ENCODE measurements around the gene LRMDA. TPM values are rescaled to one million over a fixed set of nuclear protein-coding genes. Genes with fewer than 3 reads are reported as not detected.

LRMDA gene
- total RNA-seq, 4 donors from 2014 or later, result 7.3 to 20.1 (median 8.4) TPM

DNA sequence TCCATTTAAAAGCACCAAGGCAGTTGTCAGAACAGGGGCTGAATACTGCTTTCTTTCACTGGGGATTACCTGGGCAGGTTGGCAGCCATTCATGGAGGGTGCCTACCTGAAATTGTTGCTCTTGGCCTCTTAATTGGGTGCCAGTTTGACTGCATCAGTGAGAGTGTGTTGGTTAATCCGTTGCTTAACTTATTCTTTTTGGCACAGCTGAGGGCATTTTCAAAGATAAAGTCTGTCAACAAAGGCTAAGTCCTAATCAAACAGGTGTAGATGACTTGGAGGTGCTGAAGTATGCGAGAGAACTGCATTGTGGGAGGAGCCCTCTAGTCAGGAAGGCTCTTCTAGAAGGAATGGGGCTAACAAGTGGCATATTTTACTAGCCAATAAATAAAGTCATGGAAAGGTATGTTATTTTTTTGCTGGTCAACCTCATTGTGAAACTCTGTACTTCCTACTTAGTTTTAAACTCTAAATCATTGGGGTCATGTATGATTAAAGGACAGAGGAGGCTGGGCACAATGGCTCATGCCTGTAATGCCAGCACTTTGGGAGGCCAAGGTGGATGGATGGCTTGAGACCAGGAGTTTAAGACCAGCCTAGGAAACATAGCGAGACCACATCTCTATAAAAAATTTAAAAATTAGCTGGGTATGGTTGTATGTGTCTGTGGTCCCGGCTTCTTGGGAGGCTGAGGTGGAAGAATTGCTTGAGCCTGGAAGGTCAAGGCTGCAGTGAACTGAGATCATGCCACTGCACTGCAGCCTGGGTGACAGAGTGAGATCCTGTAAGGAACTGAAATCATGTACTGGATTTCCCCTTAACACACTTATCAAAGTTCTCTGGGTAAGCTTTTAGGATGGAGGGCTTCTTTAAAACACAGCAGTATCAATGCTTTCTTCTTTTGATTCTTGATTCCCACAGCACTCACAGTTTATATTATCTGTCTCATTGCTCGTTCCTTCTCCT is 134.1 kb downstream of the LRMDA start:
- TF ChIP-seq POLR2A (IDR thresholded peaks at IDR 0.05) (no peak), POLR2AphosphoS5 (IDR thresholded peaks at IDR 0.05) (no peak)
- Histone ChIP-seq H3K4me1 (peaks cover 0 to 8% (median 0%) of the 10 kb centered on the region in 3 donors), H3K27ac (no peak overlapping the region), H3K9me3 (no peaks in the 10 kb centered on the region), H3K27me3 (no peaks in the 10 kb centered on the region), H3K4me3 (no peak overlapping the region), H3K36me3 (no peaks in the 10 kb centered on the region)
- 96 to 100% methylated on average over 5 of the region's 5 CpGs for WGBS, 2 donors (ENCODE audit: low coverage in 1 of 2)
- ATAC-seq, result no peak

DNA sequence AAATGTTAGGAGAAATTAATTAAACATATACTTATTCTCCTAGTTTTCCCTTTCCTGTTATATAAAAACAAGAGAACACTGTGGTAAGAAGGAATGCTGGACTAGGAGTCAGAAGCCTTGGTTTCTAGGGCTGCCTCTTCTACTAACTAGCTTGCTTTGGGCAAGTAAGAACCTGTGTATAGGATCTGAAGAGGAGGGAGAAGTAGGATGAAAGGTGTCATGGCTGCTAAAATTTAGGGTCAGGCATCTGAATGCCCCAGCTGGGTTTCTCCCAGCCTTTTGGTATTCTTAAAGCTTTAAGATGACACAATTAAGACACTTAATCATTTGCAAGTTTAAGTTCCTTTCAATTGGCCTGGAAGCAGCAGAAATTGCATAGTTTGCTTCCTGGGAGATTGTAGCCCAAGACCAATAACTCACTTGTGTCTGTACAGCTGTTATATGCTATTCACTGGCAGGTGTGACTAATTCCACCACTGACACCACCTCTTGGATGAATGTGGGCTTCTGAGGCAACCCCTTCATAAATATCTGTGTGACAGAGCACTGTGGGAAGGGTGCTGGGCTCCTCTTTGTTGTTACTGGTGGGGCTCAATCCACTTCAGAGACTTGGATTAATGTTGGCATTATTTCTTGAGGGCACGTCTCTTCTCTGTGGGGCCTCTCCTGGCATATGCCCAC is 137.2 kb downstream of the LRMDA start:
- H3K4me1 ChIP-seq, result peaks cover 0 to 8% (median 0%) of the 10 kb centered on the region in 3 donors
- no peak overlapping the region for H3K27ac ChIP-seq
- H3K4me3 ChIP-seq, result no peak overlapping the region
- no peak for ATAC-seq
- H3K36me3 ChIP-seq, result no peaks in the 10 kb centered on the region
- TF ChIP-seq POLR2AphosphoS5 (IDR thresholded peaks at IDR 0.05), result no peak
- TF ChIP-seq, protein P1, sequence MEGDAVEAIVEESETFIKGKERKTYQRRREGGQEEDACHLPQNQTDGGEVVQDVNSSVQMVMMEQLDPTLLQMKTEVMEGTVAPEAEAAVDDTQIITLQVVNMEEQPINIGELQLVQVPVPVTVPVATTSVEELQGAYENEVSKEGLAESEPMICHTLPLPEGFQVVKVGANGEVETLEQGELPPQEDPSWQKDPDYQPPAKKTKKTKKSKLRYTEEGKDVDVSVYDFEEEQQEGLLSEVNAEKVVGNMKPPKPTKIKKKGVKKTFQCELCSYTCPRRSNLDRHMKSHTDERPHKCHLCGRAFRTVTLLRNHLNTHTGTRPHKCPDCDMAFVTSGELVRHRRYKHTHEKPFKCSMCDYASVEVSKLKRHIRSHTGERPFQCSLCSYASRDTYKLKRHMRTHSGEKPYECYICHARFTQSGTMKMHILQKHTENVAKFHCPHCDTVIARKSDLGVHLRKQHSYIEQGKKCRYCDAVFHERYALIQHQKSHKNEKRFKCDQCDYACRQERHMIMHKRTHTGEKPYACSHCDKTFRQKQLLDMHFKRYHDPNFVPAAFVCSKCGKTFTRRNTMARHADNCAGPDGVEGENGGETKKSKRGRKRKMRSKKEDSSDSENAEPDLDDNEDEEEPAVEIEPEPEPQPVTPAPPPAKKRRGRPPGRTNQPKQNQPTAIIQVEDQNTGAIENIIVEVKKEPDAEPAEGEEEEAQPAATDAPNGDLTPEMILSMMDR (IDR thresholded peaks at IDR 0.05), result no peak
- no peak for TF ChIP-seq POLR2A (IDR thresholded peaks at IDR 0.05)
- TF ChIP-seq EP300 (IDR thresholded peaks at IDR 0.05), result no peak
- peaks cover 0 to 28% (median 0%) of the 10 kb centered on the region in 3 donors for H3K9me3 ChIP-seq
- 80 to 100% methylated on average over 1 of the region's 1 CpG for WGBS, 2 donors (ENCODE audit: low coverage in 1 of 2)
- H3K27me3 ChIP-seq, result no peaks in the 10 kb centered on the region

- no peak for TF ChIP-seq EP300 (IDR thresholded peaks at IDR 0.05)
- no peak for TF ChIP-seq POLR2AphosphoS5 (IDR thresholded peaks at IDR 0.05)
- no peak for TF ChIP-seq POLR2A (IDR thresholded peaks at IDR 0.05)
- TF ChIP-seq, protein P1 (IDR thresholded peaks at IDR 0.05), result no peak
- Histone ChIP-seq H3K36me3 (no peaks in the 10 kb centered on the region), H3K9me3 (peaks cover 0 to 34% (median 0%) of the 10 kb centered on the region in 3 donors), H3K27ac (no peak overlapping the region), H3K4me3 (no peak overlapping the region), H3K4me1 (peaks cover 0 to 8% (median 0%) of the 10 kb centered on the region in 3 donors), H3K27me3 (no peaks in the 10 kb centered on the region)
- ATAC-seq, result no peak
- 22 to 38% methylated on average over 1 of the region's 1 CpG for WGBS, 2 donors (ENCODE audit: low coverage in 1 of 2)
Measured at GRCh38 chr10:75569506-75569905, 138.1 kb downstream of the LRMDA start.

GRCh38 chr10:75572478-75572877 is 141.1 kb downstream of the LRMDA start:
- 90 to 96% methylated on average over 2 of the region's 2 CpGs for WGBS, 2 donors (ENCODE audit: low coverage in 1 of 2)
- Histone ChIP-seq H3K27me3 (no peaks in the 10 kb centered on the region), H3K36me3 (no peaks in the 10 kb centered on the region), H3K27ac (no peak overlapping the region), H3K4me3 (no peak overlapping the region), H3K9me3 (peaks cover 0 to 38% (median 0%) of the 10 kb centered on the region in 3 donors), H3K4me1 (peaks cover 0 to 8% (median 0%) of the 10 kb centered on the region in 3 donors)
- ATAC-seq, result no peak
- no peak for TF ChIP-seq POLR2AphosphoS5 (IDR thresholded peaks at IDR 0.05)
- TF ChIP-seq POLR2A (IDR thresholded peaks at IDR 0.05), result no peak
- TF ChIP-seq, protein P1 (IDR thresholded peaks at IDR 0.05), result no peak
- no peak for TF ChIP-seq EP300 (IDR thresholded peaks at IDR 0.05)

DNA sequence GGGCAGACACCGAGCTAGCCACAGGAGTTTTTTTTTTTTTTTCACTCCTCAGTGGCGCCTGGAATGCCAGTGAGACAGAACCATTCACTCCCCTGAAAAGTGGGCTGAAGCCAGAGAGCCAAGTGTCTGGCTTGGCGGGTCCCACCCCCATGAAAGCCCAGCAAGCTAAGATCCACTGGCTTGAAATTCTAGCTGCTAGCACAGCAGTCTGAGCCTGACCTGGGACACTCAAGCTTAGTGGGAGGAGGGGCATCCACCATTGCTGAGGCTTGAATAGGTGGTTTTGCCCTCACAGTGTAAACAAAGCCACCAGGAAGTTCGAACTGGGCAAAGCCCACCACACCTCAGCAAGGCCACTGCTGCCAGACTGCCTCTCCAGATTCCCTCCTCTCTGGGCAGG is 144.5 kb downstream of the LRMDA start:
- H3K36me3 ChIP-seq, result no peaks in the 10 kb centered on the region
- H3K27ac ChIP-seq, result no peak overlapping the region
- no peak for ATAC-seq
- no peaks in the 10 kb centered on the region for H3K4me1 ChIP-seq
- TF ChIP-seq POLR2AphosphoS5 (IDR thresholded peaks at IDR 0.05) (no peak), EP300 (IDR thresholded peaks at IDR 0.05) (no peak), POLR2A (IDR thresholded peaks at IDR 0.05) (no peak)
- TF ChIP-seq, protein P1 (IDR thresholded peaks at IDR 0.05), result no peak
- H3K4me3 ChIP-seq, result no peak overlapping the region
- H3K27me3 ChIP-seq, result no peaks in the 10 kb centered on the region
- 0% methylated on average over 1 of the region's 4 CpGs; no CpG with 5 or more reads in 1 of the 2 donors for WGBS, 2 donors (ENCODE audit: low coverage in 1 of 2)
- peaks cover 0 to 48% (median 0%) of the 10 kb centered on the region in 3 donors for H3K9me3 ChIP-seq
